ENCODE measurements around the gene ARHGAP32.

GRCh38 chr11:129042503-129042902 is 149.6 kb downstream of the ARHGAP32 start:
- TF ChIP-seq CTCF (IDR thresholded peaks at IDR 0.05; ENCODE audit: poor library complexity, severe bottlenecking): no peak
- no peak for TF ChIP-seq SMC3 (conservative IDR thresholded peaks at IDR 0.05; ENCODE audit: poor library complexity)
- TF ChIP-seq RAD21 (conservative IDR thresholded peaks at IDR 0.05): no peak
